GM12878 (cell line): ENCODE data around the gene TBC1D10B. TPM values are rescaled to one million over a fixed set of nuclear protein-coding genes. Genes with fewer than 3 reads are reported as not detected.

ENCODE experiments used
- ATAC-seq: fragments of 200-7000 bp; cut with Tn5 transposase; 3 replicates; pipeline ENCODE4 v1.9.1; 2020; ENCODE audit warnings: mild to moderate bottlenecking, moderate library complexity
- BruUV-seq: library from RNA; stranded (reverse); fragments of 400-500 nt; replicated peaks from 2 replicates; lab custom pipeline; 2021; lab: Mats Ljungman, UMichigan
- CTCF ChIA-PET: fragments of 300-600 bp; sonication (Branson Sonifier 250); formaldehyde crosslinking; extraction: SDS; loops from one replicate; lab custom pipeline; 2021; ENCODE audit warnings: inconsistent platforms; lab: Yijun Ruan, JAX
- POLR2A ChIA-PET: fragments of 350-600 bp; formaldehyde crosslinking; extraction: SDS; loops from one replicate; lab custom pipeline; 2021; ENCODE audit warnings: inconsistent platforms; lab: Charles Lee
- RAD21 ChIA-PET: fragments of 300-600 bp; sonication (Branson Sonifier 250); formaldehyde crosslinking; loops from one replicate; lab custom pipeline; 2023; ENCODE audit warnings: antibody characterized with exemption; ENCODE audit not compliant: unreplicated experiment; lab: Charles Lee
- SMC1A ChIA-PET: fragments of 300-600 bp; sonication (Branson Sonifier 250); formaldehyde crosslinking; loops from one replicate; lab custom pipeline; 2023; ENCODE audit not compliant: unreplicated experiment, uncharacterized antibody; lab: Charles Lee
- DNase-seq: peaks from one replicate; pipeline ENCODE4 v3.0.0-alpha.2; 2011; ENCODE audit warnings: low read depth, low spot score
- FAIRE-seq: peaks from 3 replicates; lab custom pipeline; 2011; peaks lifted over from hg19 to GRCh38; lab: Jason Lieb, UNC
- H2AFZ ChIP-seq: 2 replicates; pipeline ENCODE4 v1.6.0; 2011; ENCODE audit warnings: low read depth, low read length, control low read depth; ENCODE audit not compliant: control insufficient read depth
- H3K27ac ChIP-seq: 2 replicates; pipeline ENCODE4 v1.5.1; 2011; ENCODE audit warnings: control low read depth; ENCODE audit not compliant: control insufficient read depth, insufficient read depth
- H3K27me3 ChIP-seq, 2 experiments: replicated peaks in 1 of 2; 2 replicates each; pipeline versions ENCODE4 v1.6.0 to v1.6.1; 2011; ENCODE audit warnings: low read length in 1 of 2; ENCODE audit not compliant: control insufficient read depth in 2 of 2, insufficient read depth in 2 of 2
- H3K36me3 ChIP-seq, 2 experiments: 2 replicates each; pipeline ENCODE4 v1.5.1; 2011; ENCODE audit warnings: low read length in 1 of 2; ENCODE audit not compliant: control insufficient read depth in 2 of 2, insufficient read depth in 2 of 2
- H3K4me1 ChIP-seq: 2 replicates; pipeline ENCODE4 v1.6.1; 2011; ENCODE audit warnings: mild to moderate bottlenecking, low read length, moderate library complexity, mixed read lengths; ENCODE audit not compliant: control insufficient read depth, insufficient read depth
- H3K4me2 ChIP-seq: 2 replicates; pipeline ENCODE4 v1.6.0; 2011; ENCODE audit warnings: control low read depth; ENCODE audit not compliant: control insufficient read depth, insufficient read depth
- H3K4me3 ChIP-seq: fragments of 200-600 bp; sonication (generic); 2 replicates; pipeline ENCODE4 v1.5.1; 2016
- H3K79me2 ChIP-seq: 2 replicates; pipeline ENCODE4 v1.6.0; 2011; ENCODE audit warnings: low read length; ENCODE audit not compliant: control insufficient read depth, insufficient read depth
- H3K9ac ChIP-seq: 2 replicates; pipeline ENCODE4 v1.8.0; 2011; ENCODE audit warnings: low read length, control low read depth, mixed read lengths; ENCODE audit not compliant: control insufficient read depth, insufficient read depth
- H3K9me3 ChIP-seq: replicated peaks from 3 replicates; pipeline ENCODE4 v1.5.1; 2011; ENCODE audit warnings: mild to moderate bottlenecking, low read length; ENCODE audit not compliant: control insufficient read depth, insufficient read depth
- H4K20me1 ChIP-seq: 2 replicates; pipeline ENCODE4 v1.6.0; 2011; ENCODE audit not compliant: control insufficient read depth, insufficient read depth
- BACH1 ChIP-seq: fragments of 450-650 bp; IDR thresholded peaks from 2 replicates; pipeline ENCODE4 v1.6.1; 2017; ENCODE audit warnings: mild to moderate bottlenecking, borderline replicate concordance
- BHLHE40 ChIP-seq, 2 experiments: fragments of 450-650 bp in 1 of 2; IDR thresholded peaks; 2 replicates each; pipeline ENCODE4 v1.6.1; 2011 to 2017; ENCODE audit warnings: low read depth in 2 of 2, borderline replicate concordance in 1 of 2, improper control_type of control experiment in 1 of 2, low read length in 1 of 2, mild to moderate bottlenecking in 1 of 2
- FOS ChIP-seq: IDR thresholded peaks from 3 replicates; pipeline ENCODE4 v1.6.1; 2011; ENCODE audit warnings: borderline replicate concordance; ENCODE audit not compliant: insufficient read length; ENCODE audit errors: extremely low read depth
- IKZF2 ChIP-seq, 2 experiments: fragments of 450-650 bp; IDR thresholded peaks; 2 replicates each; pipeline ENCODE4 v1.6.1; 2017; ENCODE audit warnings: mild to moderate bottlenecking in 2 of 2, moderate library complexity in 2 of 2
- IRF5 ChIP-seq: fragments of 450-650 bp; IDR thresholded peaks from 2 replicates; pipeline ENCODE4 v1.6.1; 2017; ENCODE audit warnings: borderline replicate concordance
- LARP7 ChIP-seq: fragments of 450-650 bp; IDR thresholded peaks from 2 replicates; pipeline ENCODE4 v1.6.1; 2017; ENCODE audit warnings: mild to moderate bottlenecking
- NFYB ChIP-seq: IDR thresholded peaks from 2 replicates; pipeline ENCODE4 v1.6.1; 2011; ENCODE audit warnings: low read depth, mild to moderate bottlenecking, low read length, improper control_type of control experiment, moderate library complexity; ENCODE audit not compliant: insufficient read depth
- NKRF ChIP-seq: fragments of 450-650 bp; conservative IDR thresholded peaks from 2 replicates; pipeline ENCODE4 v1.6.1; 2017; ENCODE audit warnings: mild to moderate bottlenecking, moderate library complexity
- NR2C1 ChIP-seq: fragments of 450-650 bp; IDR thresholded peaks from 2 replicates; pipeline ENCODE4 v1.6.1; 2017; ENCODE audit warnings: antibody characterized with exemption, mild to moderate bottlenecking, moderate library complexity
- POLR2A ChIP-seq: IDR thresholded peaks from 2 replicates; pipeline ENCODE4 v1.6.1; 2011; ENCODE audit warnings: low read depth, mild to moderate bottlenecking, low read length
- POLR2AphosphoS2 ChIP-seq: IDR thresholded peaks from 2 replicates; pipeline ENCODE4 v1.6.1; 2011; ENCODE audit warnings: low read depth, mild to moderate bottlenecking, low read length, improper control_type of control experiment, moderate library complexity
- RELB ChIP-seq: fragments of 450-650 bp; IDR thresholded peaks from 2 replicates; pipeline ENCODE4 v1.6.1; 2017; ENCODE audit warnings: low read depth, mild to moderate bottlenecking, moderate library complexity
- RUNX3 ChIP-seq: IDR thresholded peaks from 2 replicates; pipeline ENCODE4 v1.6.1; 2012; ENCODE audit warnings: low read length, inconsistent platforms
- SMAD1 ChIP-seq: fragments of 450-650 bp; IDR thresholded peaks from 2 replicates; pipeline ENCODE4 v1.6.1; 2018; ENCODE audit warnings: mild to moderate bottlenecking, low read depth; ENCODE audit not compliant: partially characterized antibody
- ZNF207 ChIP-seq: fragments of 450-650 bp; IDR thresholded peaks from 2 replicates; pipeline ENCODE4 v1.6.1; 2014; ENCODE audit warnings: antibody characterized with exemption, mild to moderate bottlenecking, borderline replicate concordance
- ZZZ3 ChIP-seq: IDR thresholded peaks from 2 replicates; pipeline ENCODE4 v1.6.1; 2011; ENCODE audit warnings: low read depth; ENCODE audit not compliant: control insufficient read depth, insufficient read length
- WGBS: methylation state at CpG from one replicate; pipeline ENCODE4 v1.1.6; 2016; ENCODE audit warnings: low lambda C conversion rate; ENCODE audit not compliant: insufficient replicate concordance, insufficient coverage; ENCODE audit errors: missing lambda C conversion rate; 5-methylcytosine and 5-hydroxymethylcytosine counted together
- in situ Hi-C: fragments of 300-500 bp; cut with MboI; formaldehyde crosslinking; loops from 9 replicates; pipeline ENCODE4 v1.14.3; 2018; ENCODE audit warnings: mixed read lengths
- intact Hi-C: fragments of 100-400 bp; cut with micrococcal nuclease; formaldehyde crosslinking; loops from one replicate; pipeline ENCODE4 v1.14.2; 2022; ENCODE audit not compliant: unreplicated experiment
- polyA plus RNA-seq, 11 experiments: library from polyadenylated mRNA; depleted of rRNA in 4 of 11; unstranded in 6 of 11; stranded (reverse) in 5 of 11; fragments of >200 nt; fragmentation: Nextera tagmentation in 4 of 11; fragmentation: Illumina TruSeq in 1 of 11; extraction: Ambion mirVana in 4 of 11; extraction: Trizol in 1 of 11; gene quantifications; 1 replicate in 1 of 11; 2 replicates in 10 of 11; pipeline versions ENCODE4 v1.2.1 to v1.2.3, GENCODE V29; 2011 to 2016; ENCODE audit warnings: inconsistent platforms in 2 of 11, missing spikeins in 2 of 11, low read depth in 1 of 11
- total RNA-seq, 4 experiments: library from RNA; depleted of rRNA in 3 of 4; stranded (reverse); fragments of >200 nt in 3 of 4; fragmentation: Illumina TruSeq in 1 of 4; extraction: Trizol in 1 of 4; gene quantifications; 2 replicates each; pipeline versions ENCODE4 v1.2.1 to v1.2.3, GENCODE V29; 2013 to 2021

Gene TBC1D10B
- total and polyA plus RNA-seq, 10 of the 15 experiments (the other 5 are each of a cell fraction or from before 2014, with no cell fraction given), result 2.2 to 51.2 (median 11.6) TPM

- 0 out of 2 replicates have a peak, but pooled peaks have one; percentile 35 for TF ChIP-seq POLR2AphosphoS2
- 0 out of 2 replicates have a peak, but pooled peaks have one; percentile 29 for TF ChIP-seq ZNF207
- TF ChIP-seq FOS, result no peak
- TF ChIP-seq NFYB, result peak; percentile 56
- peak; percentile 73; the same call in 1 of the 2 replicates for TF ChIP-seq POLR2A
- peak in 1 of 2 experiments; percentile 46; a peak in 1 of 4 replicates for TF ChIP-seq IKZF2 (IDR thresholded peaks at IDR 0.05)
- TF ChIP-seq RUNX3, result peak; percentile 12
- TF ChIP-seq SMAD1, result peak; percentile 67
- 0 out of 2 replicates have a peak, but pooled peaks have one; percentile 44 for TF ChIP-seq RELB
Observed at GRCh38 chr16:30371248-30371816, 1.0 kb upstream of the TBC1D10B start (continued).

- peak overlapping the region; percentile 98; the same call in 1 of the 2 replicates for H3K4me2 ChIP-seq
- intact Hi-C loops, result loop anchor here (2.0 kb wide), 1 partner anchor 15 kb away; the partner anchor contains the start of gene CD2BP2
- H3K4me3 ChIP-seq, result peak overlapping the region; percentile 97
- SMC1A ChIA-PET, result interaction anchor here (1.2 to 3.5 kb wide), 8 partner anchors 13 to 278 kb away, joined by 3 to 16 read pairs (median 5); partner anchors contain the start of genes CD2BP2, TBX6 and ZNF771
- CTCF ChIA-PET, result interaction anchor here (0.8 to 9.0 kb wide), 9 partner anchors 14 to 289 kb away, joined by 3 to 70 read pairs (median 5); partner anchors contain the start of genes CD2BP2, DCTPP1 and ZNF771
- ATAC-seq (no peak), DNase-seq (no peak), FAIRE-seq (no peak)
- H3K27me3 ChIP-seq, result no peaks in the 10 kb centered on the region
- POLR2A ChIA-PET, result interaction anchor here (0.5 to 2.5 kb wide), 9 partner anchors 12 to 278 kb away, joined by 3 to 37 read pairs (median 6); partner anchors contain the start of genes CD2BP2, CORO1A, DCTPP1 and SEPTIN1
- BruUV-seq, result no TSS peak
- no peaks in the 10 kb centered on the region for H3K9me3 ChIP-seq
- WGBS, result 1% methylated on average over 13 of the region's 76 CpGs
- H2AFZ ChIP-seq, result 0 out of 2 replicates have a peak overlapping the region, but pooled peaks have one; percentile 3
- H3K36me3 ChIP-seq, result peaks cover 0 to 1% of the 10 kb centered on the region in 2 experiments; a peak in 2 of 4 replicates
- H3K27ac ChIP-seq, result peak overlapping the region; percentile 46; the same call in 1 of the 2 replicates
- H3K4me1 ChIP-seq, result peaks cover 16% of the 10 kb centered on the region
- H3K79me2 ChIP-seq, result peaks cover 33% of the 10 kb centered on the region
- RAD21 ChIA-PET, result interaction anchor here (0.8 to 3.8 kb wide), 12 partner anchors 10 to 279 kb away, joined by 3 to 33 read pairs (median 6); partner anchors contain the start of genes CD2BP2, DCTPP1, SEPTIN1 and TBX6
- peak overlapping the region; percentile 86 for H3K9ac ChIP-seq
- in situ Hi-C loops, result no loop called here
- H4K20me1 ChIP-seq, result peaks cover 12% of the 10 kb centered on the region
- TF ChIP-seq BACH1, result peak; percentile 66; the same call in 1 of the 2 replicates
- TF ChIP-seq POLR2A, result peak; percentile 80
- no peak for TF ChIP-seq ZZZ3
- peak; percentile 86 for TF ChIP-seq NKRF
- TF ChIP-seq LARP7, result peak; percentile 93
- TF ChIP-seq NR2C1, result peak; percentile 63
- peak in 1 of 2 experiments; percentile 38; a peak in 1 of 4 replicates for TF ChIP-seq BHLHE40 (IDR thresholded peaks at IDR 0.05; ENCODE audit: borderline replicate concordance in 1 of 2, low read depth in 2 of 2, low read length in 1 of 2)
- no peak for TF ChIP-seq IRF5
Observed at GRCh38 chr16:30369938-30370455, 297 bp downstream of the TBC1D10B start.
